ENCODE measurements around the gene CSRP3. TPM values are rescaled to one million over a fixed set of nuclear protein-coding genes. Genes with fewer than 3 reads are reported as not detected.
A peak's percentile ranks its signal among the peaks of the same experiment; 100 is the strongest.

Gene CSRP3
- total RNA-seq, 1 donor from 2014 or later, result not detected

- no peak overlapping the region for H3K4me3 Mint-ChIP-seq (ENCODE audit: low read depth)
- no peak overlapping the region for H3K27ac Mint-ChIP-seq
- peaks cover 7% of the 10 kb centered on the region for H3K9me3 Mint-ChIP-seq (ENCODE audit: low read depth)
- no peak for DNase-seq (ENCODE audit: low spot score, unreplicated experiment)
- peaks cover 9% of the 10 kb centered on the region for H3K4me1 Mint-ChIP-seq (ENCODE audit: low read depth)
- H3K36me3 Mint-ChIP-seq (ENCODE audit: insufficient read depth), result peaks cover 16% of the 10 kb centered on the region
- TF ChIP-seq CTCF (IDR thresholded peaks at IDR 0.05; ENCODE audit: unreplicated experiment), result no peak
- peaks cover 4% of the 10 kb centered on the region for H3K27me3 Mint-ChIP-seq
Observed at GRCh38 chr11:19225123-19225522, 23.3 kb upstream of the CSRP3 start.

- no peak overlapping the region for H3K4me3 Mint-ChIP-seq (ENCODE audit: low read depth)
- peaks cover 36% of the 10 kb centered on the region for H3K27me3 Mint-ChIP-seq
- H3K9me3 Mint-ChIP-seq (ENCODE audit: low read depth), result peaks cover 7% of the 10 kb centered on the region
- TF ChIP-seq CTCF (IDR thresholded peaks at IDR 0.05; ENCODE audit: unreplicated experiment), result no peak
- H3K4me1 Mint-ChIP-seq (ENCODE audit: low read depth), result peaks cover 11% of the 10 kb centered on the region
- DNase-seq (ENCODE audit: low spot score, unreplicated experiment), result no peak
- peaks cover 8% of the 10 kb centered on the region for H3K36me3 Mint-ChIP-seq (ENCODE audit: insufficient read depth)
- peak overlapping the region; percentile 84 for H3K27ac Mint-ChIP-seq
Observed at GRCh38 chr11:19220903-19221724, 19.3 kb upstream of the CSRP3 start.

GRCh38 chr11:19218786-19219460 is 17.1 kb upstream of the CSRP3 start:
- H3K36me3 Mint-ChIP-seq (ENCODE audit: insufficient read depth), result no peaks in the 10 kb centered on the region
- TF ChIP-seq CTCF (IDR thresholded peaks at IDR 0.05; ENCODE audit: unreplicated experiment), result no peak
- no peak overlapping the region for H3K4me3 Mint-ChIP-seq (ENCODE audit: low read depth)
- peaks cover 52% of the 10 kb centered on the region for H3K27me3 Mint-ChIP-seq
- peaks cover 11% of the 10 kb centered on the region for H3K4me1 Mint-ChIP-seq (ENCODE audit: low read depth)
- no peak overlapping the region for H3K27ac Mint-ChIP-seq
- H3K9me3 Mint-ChIP-seq (ENCODE audit: low read depth), result peaks cover 7% of the 10 kb centered on the region
- no peak for DNase-seq (ENCODE audit: low spot score, unreplicated experiment)

- Mint-ChIP-seq H3K4me3 (ENCODE audit: low read depth) (no peak overlapping the region), H3K36me3 (ENCODE audit: insufficient read depth) (no peaks in the 10 kb centered on the region), H3K4me1 (ENCODE audit: low read depth) (peaks cover 11% of the 10 kb centered on the region), H3K27ac (no peak overlapping the region), H3K9me3 (ENCODE audit: low read depth) (peaks cover 7% of the 10 kb centered on the region), H3K27me3 (peaks cover 57% of the 10 kb centered on the region)
- no peak for DNase-seq (ENCODE audit: low spot score, unreplicated experiment)
- TF ChIP-seq CTCF (IDR thresholded peaks at IDR 0.05; ENCODE audit: unreplicated experiment), result no peak
Observed at GRCh38 chr11:19218216-19218615, 16.4 kb upstream of the CSRP3 start.

- DNase-seq (ENCODE audit: low spot score, unreplicated experiment), result no peak
- H3K4me3 Mint-ChIP-seq (ENCODE audit: low read depth), result no peak overlapping the region
- H3K27ac Mint-ChIP-seq, result no peak overlapping the region
- H3K9me3 Mint-ChIP-seq (ENCODE audit: low read depth), result peaks cover under 1% of the 10 kb centered on the region
- H3K27me3 Mint-ChIP-seq, result peaks cover 56% of the 10 kb centered on the region
- H3K36me3 Mint-ChIP-seq (ENCODE audit: insufficient read depth), result no peaks in the 10 kb centered on the region
- H3K4me1 Mint-ChIP-seq (ENCODE audit: low read depth), result peaks cover 11% of the 10 kb centered on the region
- no peak for TF ChIP-seq CTCF (IDR thresholded peaks at IDR 0.05; ENCODE audit: unreplicated experiment)
Observed at GRCh38 chr11:19216709-19217374, 15.1 kb upstream of the CSRP3 start.
